ENCODE results near the gene ANKRD7. TPM values are rescaled to one million over a fixed set of nuclear protein-coding genes. Genes with fewer than 3 reads are reported as not detected.

Gene ANKRD7
- 0.97 and 2.0 TPM in 2 replicates for total RNA-seq

DNA sequence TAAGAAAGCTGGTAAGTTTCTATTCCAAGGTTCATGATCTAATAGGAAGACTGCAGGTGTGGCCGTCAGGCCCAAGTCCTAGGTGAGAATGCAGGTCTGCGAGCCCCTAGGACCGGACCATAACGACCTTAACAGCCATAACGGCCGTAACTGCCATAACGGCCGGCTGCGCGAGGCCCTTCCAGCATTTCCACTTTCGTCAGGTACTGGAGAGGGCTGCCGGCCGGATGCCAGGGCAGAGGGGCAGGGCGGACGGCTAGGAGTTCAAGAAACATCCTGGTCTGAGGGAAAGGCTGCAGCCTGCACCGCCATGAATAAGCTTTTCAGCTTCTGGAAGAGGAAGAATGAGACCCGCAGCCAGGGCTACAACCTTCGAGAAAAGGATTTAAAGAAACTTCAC lies at the start of gene ANKRD7:
TSS of gene ANKRD7 (plus strand) at position 184 of the 400 bp plus-strand sequence. CDS start at position 311, 127 bp downstream.

GRCh38 chr7:118183786-118184564 lies 40.5 kb upstream of the ANKRD7 start, which contains the start of gene LSM8:
TSS of gene LSM8 (plus strand) at chr7:118184164. CDS start at chr7:118184224, 60 bp downstream.

Other genes starting within 250 kb of the ANKRD7 start
- 36.8 and 52.9 TPM in 2 replicates for gene LSM8, start 40.5 kb upstream of the ANKRD7 start, total RNA-seq